Adrenal gland (tissue), 19 donors: ENCODE measurements around the gene CHN2. TPM values are rescaled to one million over a fixed set of nuclear protein-coding genes. Genes with fewer than 3 reads are reported as not detected.
A peak's percentile ranks its signal among the peaks of the same experiment; 100 is the strongest.

Source experiments
- DNase-seq, 7 donors: peaks; one replicate each; pipeline ENCODE4 v3.0.0-alpha.2; 2019 to 2020
- H3K27ac ChIP-seq, 5 donors: fragments of 200-600 bp; sonication (generic) in 4 of 5; 1 replicate in 3 of 5; 2 replicates in 2 of 5; pipeline versions ENCODE4 v1.5.1 to v1.8.0; 2016 to 2020; ENCODE audit warnings: mild to moderate bottlenecking in 1 of 5
- H3K27me3 ChIP-seq: fragments of 200-600 bp; 2 replicates; pipeline ENCODE4 v1.8.0; 2021
- H3K36me3 ChIP-seq, 2 donors: fragments of 200-600 bp; replicated peaks in 1 of 2; 1 replicate in 1 of 2; 2 replicates in 1 of 2; pipeline versions ENCODE4 v1.5.1 to v1.8.0; 2018 to 2022
- H3K4me1 ChIP-seq, 2 donors: fragments of 200-600 bp; replicated peaks in 1 of 2; 1 replicate in 1 of 2; 2 replicates in 1 of 2; pipeline versions ENCODE4 v1.5.1 to v1.8.0; 2018 to 2021
- H3K4me3 ChIP-seq, 4 donors: fragments of 200-600 bp; sonication (generic) in 3 of 4; one replicate each; pipeline ENCODE4 v1.5.1; 2016 to 2018
- H3K9me3 ChIP-seq, 3 donors: fragments of 200-600 bp; sonication (generic) in 1 of 3; replicated peaks in 1 of 3; 1 replicate in 2 of 3; 2 replicates in 1 of 3; pipeline versions ENCODE4 v1.5.1 to v1.8.0; 2016 to 2021
- POLR2A ChIP-seq, 2 donors: fragments of 450-650 bp; IDR thresholded peaks; one replicate each; pipeline ENCODE4 v1.6.1; 2017; ENCODE audit warnings: antibody characterized with exemption in 2 of 2, mild to moderate bottlenecking in 2 of 2, moderate library complexity in 1 of 2
- WGBS, 4 donors: extraction: QIAGEN DNeasy Blood & Tissue Kit in 2 of 4; methylation state at CpG; one replicate each; pipeline versions ENCODE4 v1.1.5 to v1.1.7; 2013 to 2017; 5-methylcytosine and 5-hydroxymethylcytosine counted together
- intact Hi-C, 2 donors: fragments of 100-400 bp; cut with DNase I; formaldehyde crosslinking; loops; one replicate each; pipeline versions ENCODE4 v1.14.1 to v1.15.0; 2022 to 2023
- long read RNA-seq, 10 donors: library from polyadenylated mRNA in 3 of 10; unstranded in 2 of 10; stranded (forward) in 1 of 10; transcript quantifications; one replicate each; pipeline ENCODE4 v2.0.0 and lab custom pipeline, GENCODE V29; 2021 to 2026
- polyA plus RNA-seq, 3 donors: library from polyadenylated mRNA; stranded (reverse); fragments of 200-250 nt in 2 of 3; fragments of 350-450 nt in 1 of 3; fragmentation: Illumina TruSeq in 1 of 3; extraction: RNeasy Lipid Tissue Mini Kit (QIAGEN cat#74804) in 1 of 3; gene quantifications; one replicate each; pipeline ENCODE4 v1.2.3, GENCODE V29; 2013 to 2014
- total RNA-seq, 9 donors: library from RNA; depleted of rRNA in 4 of 9; stranded (reverse); fragments of >200 nt in 4 of 9; fragments of 120-200 nt in 1 of 9; fragmentation: NEBNext Ultra II Directional in 1 of 9; extraction: Animal tissue kit (Norgen Biotek cat#: 25700) in 1 of 9; gene quantifications; one replicate each; pipeline versions ENCODE4 v1.1.0 to v1.2.4, GENCODE V29; 2013 to 2023
- TF ChIP-seq, protein P1 (sequence below), 6 experiments: fragments of 450-650 bp in 4 of 6; fragments of 200-600 bp in 2 of 6; sonication (generic) in 1 of 6; IDR thresholded peaks; 1 replicate in 5 of 6; 2 replicates in 1 of 6; pipeline versions ENCODE4 v1.5.1 to v1.8.0; 2016 to 2021; ENCODE audit warnings: antibody characterized with exemption in 6 of 6, mild to moderate bottlenecking in 2 of 6, moderate library complexity in 1 of 6
- donor health status: healthy with polysubstance abuse.
- donor health status: Bipolar disorder and iron deficiency.
- donor health status: DM: yes; HTN: yes; CAD: no.
- donor health status: DM: no; HTN: no; CAD: no.
- donor health status: DM: no; HTN: no; CAD: no.
- donor health status: DM: yes; HTN: yes; CAD: no.

Gene CHN2
- total RNA-seq (10 to 100 TPM in 6 of 9 donors, 1 to 10 TPM in 3; 2.7 to 35.4 (median 14.5) TPM), polyA plus RNA-seq (1 to 10 TPM; 5.2 to 9.5 (median 6.8) TPM)
- long read RNA-seq, donor 1, transcript CHN2-201 (13 exons, 3,530 nt): major isoform, 5 of 6 reads
- long read RNA-seq, donor 1, partial matches to known transcripts: 0 of 6 reads
- long read RNA-seq, donor 1, other reads (novel, unspliced or antisense): 0 of 6 reads
- long read RNA-seq, donor 2, transcript CHN2-201 (13 exons, 3,530 nt): major isoform, 5 of 5 reads
- long read RNA-seq, donor 2, partial matches to known transcripts: 0 of 5 reads
- long read RNA-seq, donor 2, other reads (novel, unspliced or antisense): 0 of 5 reads
- long read RNA-seq, donor 3, partial matches to known transcripts: 0 of 5 reads
- long read RNA-seq, donor 3, other reads (novel, unspliced or antisense): 0 of 5 reads
- long read RNA-seq, donor 4, partial matches to known transcripts: 0 of 6 reads
- long read RNA-seq, donor 4, other reads (novel, unspliced or antisense): 4 of 6 reads
- long read RNA-seq, donor 5, transcript CHN2-208 (7 exons, 2,991 nt): major isoform, 7 of 14 reads
- long read RNA-seq, donor 5, partial matches to known transcripts: 1 of 14 reads
- long read RNA-seq, donor 5, other reads (novel, unspliced or antisense): 2 of 14 reads
- long read RNA-seq, donor 6: 0 reads
- long read RNA-seq, donor 7, partial matches to known transcripts: 0 of 3 reads
- long read RNA-seq, donor 7, other reads (novel, unspliced or antisense): 0 of 3 reads
- long read RNA-seq, donor 8, transcript CHN2-201 (13 exons, 3,530 nt): major isoform, 9 of 9 reads
- long read RNA-seq, donor 8, partial matches to known transcripts: 0 of 9 reads
- long read RNA-seq, donor 8, other reads (novel, unspliced or antisense): 0 of 9 reads
- long read RNA-seq, donor 9, partial matches to known transcripts: 0 of 4 reads
- long read RNA-seq, donor 9, other reads (novel, unspliced or antisense): 0 of 4 reads
- long read RNA-seq, donor 10, partial matches to known transcripts: 0 of 3 reads
- long read RNA-seq, donor 10, other reads (novel, unspliced or antisense): 0 of 3 reads

DNA sequence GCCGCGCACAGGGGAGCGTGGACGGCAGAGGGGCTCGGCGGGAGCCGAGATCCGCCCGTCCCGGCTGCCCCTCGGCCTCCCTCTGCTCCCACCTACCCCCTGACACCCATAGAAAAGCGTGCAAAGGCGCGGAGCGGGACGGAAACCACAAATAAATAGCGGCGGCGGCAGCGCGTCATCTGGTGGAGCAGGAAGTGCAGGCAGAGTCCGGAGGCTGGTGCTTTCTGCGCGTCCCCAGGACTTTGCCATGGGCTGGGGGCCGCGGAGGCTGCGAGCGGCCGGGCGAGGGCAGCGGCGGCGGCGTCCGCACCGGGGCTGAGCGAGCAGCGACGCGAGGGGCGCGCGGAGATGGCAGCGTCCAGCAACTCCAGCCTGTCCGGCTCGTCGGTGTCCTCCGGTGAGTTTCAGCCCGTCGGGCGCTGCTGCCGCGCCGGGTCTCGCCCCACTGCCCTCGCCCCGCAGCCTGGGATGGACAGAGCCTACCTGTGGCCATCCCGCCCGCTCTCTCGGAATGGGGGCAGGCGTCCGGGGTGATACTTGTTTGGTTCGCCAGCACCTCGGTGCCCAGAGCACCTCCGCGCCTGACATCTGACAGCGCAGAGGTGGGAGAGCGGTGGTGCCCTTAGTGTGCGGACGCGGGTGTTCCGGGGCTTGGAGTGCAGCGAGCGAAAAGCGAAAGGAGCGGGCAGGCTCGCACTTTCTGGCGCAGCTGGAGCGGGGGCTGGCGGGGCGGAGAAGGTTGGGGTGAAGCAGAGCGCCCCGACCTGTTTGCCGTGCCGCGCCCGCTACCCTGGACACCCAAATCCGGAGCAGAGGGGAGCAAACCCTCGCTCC is at the start of gene CHN2:
Gene CHN2 (plus strand): TSS at position 182 of the 834 bp plus-strand sequence.
- peak within 1 kb of the TSS in 2 of 5 donors; percentile 66 to 85 for H3K27ac ChIP-seq
- 0% methylated on average over 21 to 89 of the region's 89 CpGs for WGBS, 4 donors
- peaks cover 3 to 13% of the 10 kb centered on the region in 2 donors for H3K4me1 ChIP-seq
- peak; percentile 42 to 65 (median 55) for DNase-seq
- no peak for TF ChIP-seq POLR2A (IDR thresholded peaks at IDR 0.05)
- TF ChIP-seq, protein P1, sequence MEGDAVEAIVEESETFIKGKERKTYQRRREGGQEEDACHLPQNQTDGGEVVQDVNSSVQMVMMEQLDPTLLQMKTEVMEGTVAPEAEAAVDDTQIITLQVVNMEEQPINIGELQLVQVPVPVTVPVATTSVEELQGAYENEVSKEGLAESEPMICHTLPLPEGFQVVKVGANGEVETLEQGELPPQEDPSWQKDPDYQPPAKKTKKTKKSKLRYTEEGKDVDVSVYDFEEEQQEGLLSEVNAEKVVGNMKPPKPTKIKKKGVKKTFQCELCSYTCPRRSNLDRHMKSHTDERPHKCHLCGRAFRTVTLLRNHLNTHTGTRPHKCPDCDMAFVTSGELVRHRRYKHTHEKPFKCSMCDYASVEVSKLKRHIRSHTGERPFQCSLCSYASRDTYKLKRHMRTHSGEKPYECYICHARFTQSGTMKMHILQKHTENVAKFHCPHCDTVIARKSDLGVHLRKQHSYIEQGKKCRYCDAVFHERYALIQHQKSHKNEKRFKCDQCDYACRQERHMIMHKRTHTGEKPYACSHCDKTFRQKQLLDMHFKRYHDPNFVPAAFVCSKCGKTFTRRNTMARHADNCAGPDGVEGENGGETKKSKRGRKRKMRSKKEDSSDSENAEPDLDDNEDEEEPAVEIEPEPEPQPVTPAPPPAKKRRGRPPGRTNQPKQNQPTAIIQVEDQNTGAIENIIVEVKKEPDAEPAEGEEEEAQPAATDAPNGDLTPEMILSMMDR (IDR thresholded peaks at IDR 0.05): no peak
- peak within 1 kb of the TSS; percentile 1 to 73 (median 26) for H3K4me3 ChIP-seq
- H3K9me3 ChIP-seq: no peaks in the 10 kb centered on the region
- no peaks in the 10 kb centered on the region for H3K36me3 ChIP-seq
- H3K27me3 ChIP-seq: no peaks in the 10 kb centered on the region
- intact Hi-C loops: loop anchor here (5.0 to 10.0 kb wide), 2 partner anchors 130 to 147 kb away; no protein-coding TSS in a partner anchor

GRCh38 chr7:29145553-29146056 is 49.0 kb upstream of the CHN2 start:
- WGBS, 4 donors: 11 to 17% (median 15%) methylated on average over 8 of the region's 8 CpGs
- H3K27ac ChIP-seq: peak overlapping the region in 3 of 5 donors; percentile 32 to 72 (median 68)
- intact Hi-C loops: no loop called here
- peak overlapping the region in 1 of 4 donors; percentile 46 for H3K4me3 ChIP-seq
- no peak for DNase-seq
- peaks cover 3% of the 10 kb centered on the region for H3K27me3 ChIP-seq
- TF ChIP-seq POLR2A (IDR thresholded peaks at IDR 0.05): no peak
- TF ChIP-seq, protein P1 (IDR thresholded peaks at IDR 0.05): no peak
- H3K36me3 ChIP-seq: no peaks in the 10 kb centered on the region
- H3K9me3 ChIP-seq: no peaks in the 10 kb centered on the region
- H3K4me1 ChIP-seq: no peaks in the 10 kb centered on the region

DNA sequence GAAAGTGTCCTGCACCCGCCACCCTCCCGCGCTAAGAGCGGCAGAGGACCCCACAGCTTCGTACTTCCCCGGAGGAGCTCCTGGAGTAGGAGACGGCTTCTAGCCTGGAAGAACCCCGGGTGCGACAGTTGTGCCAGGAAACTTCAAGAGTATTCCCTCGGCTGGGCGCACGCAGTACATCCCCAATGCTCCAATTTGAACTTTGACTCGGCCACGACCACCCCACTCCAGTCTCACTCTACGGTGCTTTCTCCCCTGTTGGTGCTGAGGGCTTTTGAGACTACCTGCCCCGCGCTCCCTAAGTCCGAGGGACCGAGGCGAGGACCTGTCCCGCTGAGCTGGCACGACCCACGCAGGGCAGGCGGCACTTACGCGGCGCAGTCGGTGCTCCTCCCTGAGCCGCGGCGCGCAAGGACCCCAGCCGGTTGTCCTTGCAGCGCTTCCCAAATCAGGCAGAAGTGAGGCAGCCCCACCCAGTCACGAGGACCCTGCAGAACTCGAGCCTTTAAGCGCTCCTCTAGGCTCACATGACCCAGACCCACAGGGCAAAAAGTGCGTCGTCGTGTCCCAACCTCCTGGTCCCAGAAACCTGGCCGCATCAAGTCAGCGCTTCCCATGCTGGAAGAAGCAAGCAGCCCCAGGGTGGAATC is 48.4 kb upstream of the CHN2 start, which contains the start of gene CPVL:
Gene CPVL (minus strand): TSS at position 481 of the 650 bp plus-strand sequence. CDS start 25,476 bp downstream, outside the sequence.
- intact Hi-C loops: no loop called here
- Histone ChIP-seq H3K9me3 (no peaks in the 10 kb centered on the region), H3K4me1 (no peaks in the 10 kb centered on the region), H3K4me3 (peak within 1 kb of the TSS in 1 of 4 donors; percentile 46), H3K36me3 (no peaks in the 10 kb centered on the region), H3K27me3 (peaks cover 3% of the 10 kb centered on the region), H3K27ac (peak within 1 kb of the TSS in 4 of 5 donors; percentile 6 to 72 (median 50))
- TF ChIP-seq, protein P1 (IDR thresholded peaks at IDR 0.05): no peak
- peak; percentile 33 to 41 for TF ChIP-seq POLR2A (IDR thresholded peaks at IDR 0.05)
- 1 to 2% (median 2%) methylated on average over 24 to 42 of the region's 42 CpGs for WGBS, 4 donors
- DNase-seq: peak; percentile 52 to 72 (median 63)
